GM12878 (cell line): ENCODE results near the gene ABHD6.

Experiments used
- CTCF ChIP-seq, 3 experiments: IDR thresholded peaks in 2 of 3; conservative IDR thresholded peaks in 1 of 3; 2 replicates each; pipeline ENCODE4 v1.5.1; 2011; ENCODE audit warnings: low read depth in 3 of 3, low read length in 3 of 3, mild to moderate bottlenecking in 3 of 3, control low read depth in 2 of 3, moderate library complexity in 2 of 3, inconsistent platforms in 1 of 3, mixed read lengths in 1 of 3; ENCODE audit not compliant: control insufficient read depth in 2 of 3, insufficient read depth in 1 of 3; ENCODE audit errors: extremely low read depth in 1 of 3
- RAD21 ChIP-seq: IDR thresholded peaks from 2 replicates; pipeline ENCODE4 v1.6.1; 2011; ENCODE audit warnings: mild to moderate bottlenecking, low read depth, low read length, moderate library complexity; ENCODE audit not compliant: insufficient read depth
- RELB ChIP-seq: fragments of 450-650 bp; IDR thresholded peaks from 2 replicates; pipeline ENCODE4 v1.6.1; 2017; ENCODE audit warnings: low read depth, mild to moderate bottlenecking, moderate library complexity
- RFX5 ChIP-seq: IDR thresholded peaks from 2 replicates; pipeline ENCODE4 v1.6.1; 2011; ENCODE audit warnings: low read depth, low read length, improper control_type of control experiment

GRCh38 chr3:58258392-58259055, 20.9 kb downstream of the ABHD6 start:
- TF ChIP-seq RELB (no peak), RAD21 (no peak), RFX5 (no peak), CTCF (IDR thresholded peaks at IDR 0.05 in 2 of 3, conservative IDR thresholded peaks at IDR 0.05 in 1 of 3; ENCODE audit: control insufficient read depth in 2 of 3, extremely low read depth in 1 of 3, insufficient read depth in 1 of 3, low read depth in 3 of 3, low read length in 3 of 3) (no peak)
